DOHH2 (cell line): ENCODE results near the gene GP5.

Experiments
- EZH2phosphoT487 ChIP-seq: fragments of 200-600 bp; sonication (generic); IDR thresholded peaks from 2 replicates; pipeline ENCODE4 v1.6.1; 2017; ENCODE audit warnings: borderline replicate concordance, mild to moderate bottlenecking, antibody characterized with exemption, low read length, moderate library complexity, mixed read lengths
- TF ChIP-seq, protein P1 (sequence below): fragments of 200-600 bp; sonication (generic); IDR thresholded peaks from one replicate; pipeline ENCODE4 v1.5.1; 2014; ENCODE audit warnings: antibody characterized with exemption, mild to moderate bottlenecking, low read depth, low read length; ENCODE audit not compliant: poor library complexity, severe bottlenecking

DNA sequence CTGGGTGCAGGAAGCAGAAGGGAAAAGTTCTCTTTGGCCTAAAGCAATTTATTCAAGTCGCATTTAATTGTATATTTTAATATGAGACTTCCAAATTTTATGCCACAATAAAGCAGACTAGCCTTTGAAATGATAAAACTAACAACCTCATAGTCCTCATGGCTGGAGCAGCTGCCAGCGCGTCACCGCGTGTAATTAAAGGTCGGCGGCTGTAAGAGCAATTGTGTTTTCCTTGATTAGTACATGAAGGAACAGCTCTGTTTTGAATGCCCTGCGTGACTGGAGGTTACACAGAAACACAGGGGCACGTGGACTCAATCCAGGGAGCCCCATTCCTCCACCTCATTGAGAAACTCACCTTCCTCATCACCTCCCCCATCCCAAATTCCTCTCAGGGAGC, 19.4 kb downstream of the GP5 start:
- TF ChIP-seq, protein P1, sequence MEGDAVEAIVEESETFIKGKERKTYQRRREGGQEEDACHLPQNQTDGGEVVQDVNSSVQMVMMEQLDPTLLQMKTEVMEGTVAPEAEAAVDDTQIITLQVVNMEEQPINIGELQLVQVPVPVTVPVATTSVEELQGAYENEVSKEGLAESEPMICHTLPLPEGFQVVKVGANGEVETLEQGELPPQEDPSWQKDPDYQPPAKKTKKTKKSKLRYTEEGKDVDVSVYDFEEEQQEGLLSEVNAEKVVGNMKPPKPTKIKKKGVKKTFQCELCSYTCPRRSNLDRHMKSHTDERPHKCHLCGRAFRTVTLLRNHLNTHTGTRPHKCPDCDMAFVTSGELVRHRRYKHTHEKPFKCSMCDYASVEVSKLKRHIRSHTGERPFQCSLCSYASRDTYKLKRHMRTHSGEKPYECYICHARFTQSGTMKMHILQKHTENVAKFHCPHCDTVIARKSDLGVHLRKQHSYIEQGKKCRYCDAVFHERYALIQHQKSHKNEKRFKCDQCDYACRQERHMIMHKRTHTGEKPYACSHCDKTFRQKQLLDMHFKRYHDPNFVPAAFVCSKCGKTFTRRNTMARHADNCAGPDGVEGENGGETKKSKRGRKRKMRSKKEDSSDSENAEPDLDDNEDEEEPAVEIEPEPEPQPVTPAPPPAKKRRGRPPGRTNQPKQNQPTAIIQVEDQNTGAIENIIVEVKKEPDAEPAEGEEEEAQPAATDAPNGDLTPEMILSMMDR = no peak
- TF ChIP-seq EZH2phosphoT487 = no peak
